ENCODE measurements around the gene MGST1. TPM values are rescaled to one million over a fixed set of nuclear protein-coding genes. Genes with fewer than 3 reads are reported as not detected.

The MGST1 gene
- total and polyA plus RNA-seq, 4 donors: 134 to 756 (median 415) TPM

- H3K4me1 ChIP-seq (ENCODE audit: control insufficient read depth in 5 of 5, insufficient read depth in 5 of 5, low read length in 5 of 5): no peaks in the 10 kb centered on the region
- no peaks in the 10 kb centered on the region for H3K36me3 ChIP-seq (ENCODE audit: control insufficient read depth in 4 of 4, insufficient read depth in 4 of 4, low read length in 4 of 4)
- 84 to 92% methylated on average over 7 of the region's 7 CpGs for whole genome bisulfite sequencing, 2 donors
- peak in 1 of 3 donors; percentile 44 for DNase-seq
- H3K4me3 ChIP-seq: no peak overlapping the region
- no peak overlapping the region for H3K9ac ChIP-seq (ENCODE audit: insufficient read depth in 1 of 2, low read length in 2 of 2)
- no peak for ATAC-seq (ENCODE audit: insufficient read depth, low FRiP score)
- H3K27ac ChIP-seq (ENCODE audit: low read depth in 1 of 2, low read length in 1 of 2): no peak overlapping the region
- no peaks in the 10 kb centered on the region for H3K27me3 ChIP-seq (ENCODE audit: control insufficient read depth in 3 of 3, insufficient read depth in 3 of 3, low read length in 2 of 3)
- no peak for TF ChIP-seq CTCF (IDR thresholded peaks at IDR 0.05; ENCODE audit: control extremely low read depth, extremely low read depth)
- no peaks in the 10 kb centered on the region for H3K9me3 ChIP-seq (ENCODE audit: control insufficient read depth in 4 of 4, insufficient read depth in 3 of 4, low read length in 3 of 4)
These were observed 46.7 kb upstream of the MGST1 start for GRCh38 chr12:16300736-16301135.

- no peak for TF ChIP-seq CTCF (IDR thresholded peaks at IDR 0.05; ENCODE audit: control extremely low read depth, extremely low read depth)
- Histone ChIP-seq H3K27ac (ENCODE audit: low read depth in 1 of 2, low read length in 1 of 2) (no peak overlapping the region), H3K4me1 (ENCODE audit: control insufficient read depth in 5 of 5, insufficient read depth in 5 of 5, low read length in 5 of 5) (no peaks in the 10 kb centered on the region), H3K4me3 (no peak overlapping the region), H3K36me3 (ENCODE audit: control insufficient read depth in 4 of 4, insufficient read depth in 4 of 4, low read length in 4 of 4) (no peaks in the 10 kb centered on the region), H3K9me3 (ENCODE audit: control insufficient read depth in 4 of 4, insufficient read depth in 3 of 4, low read length in 3 of 4) (no peaks in the 10 kb centered on the region), H3K9ac (ENCODE audit: insufficient read depth in 1 of 2, low read length in 2 of 2) (no peak overlapping the region), H3K27me3 (ENCODE audit: control insufficient read depth in 3 of 3, insufficient read depth in 3 of 3, low read length in 2 of 3) (no peaks in the 10 kb centered on the region)
- WGBS, 2 donors: 45 to 66% methylated on average over 2 of the region's 2 CpGs
- DNase-seq (peak in 1 of 3 donors; percentile 12), ATAC-seq (ENCODE audit: insufficient read depth, low FRiP score) (no peak)
These were observed 43.5 kb upstream of the MGST1 start for GRCh38 chr12:16303939-16304338.

GRCh38 chr12:16307856-16308475 lies 39.5 kb upstream of the MGST1 start:
- no peak for TF ChIP-seq CTCF (IDR thresholded peaks at IDR 0.05; ENCODE audit: control extremely low read depth, extremely low read depth)
- DNase-seq: no peak
- H3K9me3 ChIP-seq (ENCODE audit: control insufficient read depth in 4 of 4, insufficient read depth in 3 of 4, low read length in 3 of 4): peaks cover 0 to 8% (median 1%) of the 10 kb centered on the region in 4 donors
- H3K27me3 ChIP-seq (ENCODE audit: control insufficient read depth in 3 of 3, insufficient read depth in 3 of 3, low read length in 2 of 3): no peaks in the 10 kb centered on the region
- no peak overlapping the region for H3K9ac ChIP-seq (ENCODE audit: insufficient read depth in 1 of 2, low read length in 2 of 2)
- H3K27ac ChIP-seq (ENCODE audit: low read depth in 1 of 2, low read length in 1 of 2): no peak overlapping the region
- H3K4me1 ChIP-seq (ENCODE audit: control insufficient read depth in 5 of 5, insufficient read depth in 5 of 5, low read length in 5 of 5): no peaks in the 10 kb centered on the region
- ATAC-seq (ENCODE audit: insufficient read depth, low FRiP score): no peak
- 29 to 49% methylated on average over 3 of the region's 3 CpGs for WGBS, 2 donors
- H3K36me3 ChIP-seq (ENCODE audit: control insufficient read depth in 4 of 4, insufficient read depth in 4 of 4, low read length in 4 of 4): no peaks in the 10 kb centered on the region
- no peak overlapping the region for H3K4me3 ChIP-seq

- no peaks in the 10 kb centered on the region for H3K27me3 ChIP-seq (ENCODE audit: control insufficient read depth in 3 of 3, insufficient read depth in 3 of 3, low read length in 2 of 3)
- 79 to 86% methylated on average over 1 of the region's 1 CpG for WGBS, 2 donors
- peaks cover 0 to 8% (median 2%) of the 10 kb centered on the region in 4 donors for H3K9me3 ChIP-seq (ENCODE audit: control insufficient read depth in 4 of 4, insufficient read depth in 3 of 4, low read length in 3 of 4)
- ATAC-seq (ENCODE audit: insufficient read depth, low FRiP score): no peak
- no peaks in the 10 kb centered on the region for H3K4me1 ChIP-seq (ENCODE audit: control insufficient read depth in 5 of 5, insufficient read depth in 5 of 5, low read length in 5 of 5)
- H3K27ac ChIP-seq (ENCODE audit: low read depth in 1 of 2, low read length in 1 of 2): no peak overlapping the region
- DNase-seq: no peak
- H3K36me3 ChIP-seq (ENCODE audit: control insufficient read depth in 4 of 4, insufficient read depth in 4 of 4, low read length in 4 of 4): no peaks in the 10 kb centered on the region
- no peak overlapping the region for H3K4me3 ChIP-seq
- H3K9ac ChIP-seq (ENCODE audit: insufficient read depth in 1 of 2, low read length in 2 of 2): no peak overlapping the region
- TF ChIP-seq CTCF (IDR thresholded peaks at IDR 0.05; ENCODE audit: control extremely low read depth, extremely low read depth): no peak
These were observed 36.5 kb upstream of the MGST1 start for GRCh38 chr12:16310934-16311333.
